ENCODE data around the gene RFESD. TPM values are rescaled to one million over a fixed set of nuclear protein-coding genes. Genes with fewer than 3 reads are reported as not detected.

The RFESD gene
- total and polyA plus RNA-seq, 10 of the 15 experiments (the other 5 are each of a cell fraction or from before 2014, with no cell fraction given) = 1.9 to 14.7 (median 4.9) TPM

DNA sequence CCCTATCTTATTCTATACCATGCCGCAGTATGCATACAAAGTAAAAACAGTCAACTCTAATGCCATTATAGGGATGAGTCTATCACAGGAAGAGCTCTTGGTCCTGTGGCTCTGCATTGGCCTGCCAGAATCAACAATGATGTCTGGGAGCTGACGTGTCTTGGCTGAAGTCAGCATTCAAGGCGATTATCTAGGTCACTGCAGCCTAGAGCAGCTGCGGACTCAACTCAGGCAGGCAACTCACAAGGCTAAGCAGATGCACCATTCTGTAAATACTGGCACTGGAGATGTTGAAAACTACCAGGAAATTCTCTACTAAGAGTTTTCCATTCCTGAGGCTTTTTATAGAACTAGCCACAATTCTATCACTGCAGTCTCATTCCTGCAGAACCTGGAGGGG lies 23.0 kb downstream of the RFESD start (continued):
- TF ChIP-seq ZSCAN29 (IDR thresholded peaks at IDR 0.05) (no peak), EP300 (IDR thresholded peaks at IDR 0.05; ENCODE audit: borderline replicate concordance in 1 of 2, control insufficient read depth in 1 of 2, low read depth in 2 of 2, low read length in 2 of 2) (no peak), BACH1 (IDR thresholded peaks at IDR 0.05; ENCODE audit: borderline replicate concordance) (no peak), CBX3 (IDR thresholded peaks at IDR 0.05; ENCODE audit: borderline replicate concordance, low read depth) (no peak), GABPA (IDR thresholded peaks at IDR 0.05; ENCODE audit: low read depth) (no peak)
- TF ChIP-seq, protein P1, sequence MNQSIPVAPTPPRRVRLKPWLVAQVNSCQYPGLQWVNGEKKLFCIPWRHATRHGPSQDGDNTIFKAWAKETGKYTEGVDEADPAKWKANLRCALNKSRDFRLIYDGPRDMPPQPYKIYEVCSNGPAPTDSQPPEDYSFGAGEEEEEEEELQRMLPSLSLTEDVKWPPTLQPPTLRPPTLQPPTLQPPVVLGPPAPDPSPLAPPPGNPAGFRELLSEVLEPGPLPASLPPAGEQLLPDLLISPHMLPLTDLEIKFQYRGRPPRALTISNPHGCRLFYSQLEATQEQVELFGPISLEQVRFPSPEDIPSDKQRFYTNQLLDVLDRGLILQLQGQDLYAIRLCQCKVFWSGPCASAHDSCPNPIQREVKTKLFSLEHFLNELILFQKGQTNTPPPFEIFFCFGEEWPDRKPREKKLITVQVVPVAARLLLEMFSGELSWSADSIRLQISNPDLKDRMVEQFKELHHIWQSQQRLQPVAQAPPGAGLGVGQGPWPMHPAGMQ (IDR thresholded peaks at IDR 0.05; ENCODE audit: borderline replicate concordance) = no peak
- TF ChIP-seq, protein P2, sequence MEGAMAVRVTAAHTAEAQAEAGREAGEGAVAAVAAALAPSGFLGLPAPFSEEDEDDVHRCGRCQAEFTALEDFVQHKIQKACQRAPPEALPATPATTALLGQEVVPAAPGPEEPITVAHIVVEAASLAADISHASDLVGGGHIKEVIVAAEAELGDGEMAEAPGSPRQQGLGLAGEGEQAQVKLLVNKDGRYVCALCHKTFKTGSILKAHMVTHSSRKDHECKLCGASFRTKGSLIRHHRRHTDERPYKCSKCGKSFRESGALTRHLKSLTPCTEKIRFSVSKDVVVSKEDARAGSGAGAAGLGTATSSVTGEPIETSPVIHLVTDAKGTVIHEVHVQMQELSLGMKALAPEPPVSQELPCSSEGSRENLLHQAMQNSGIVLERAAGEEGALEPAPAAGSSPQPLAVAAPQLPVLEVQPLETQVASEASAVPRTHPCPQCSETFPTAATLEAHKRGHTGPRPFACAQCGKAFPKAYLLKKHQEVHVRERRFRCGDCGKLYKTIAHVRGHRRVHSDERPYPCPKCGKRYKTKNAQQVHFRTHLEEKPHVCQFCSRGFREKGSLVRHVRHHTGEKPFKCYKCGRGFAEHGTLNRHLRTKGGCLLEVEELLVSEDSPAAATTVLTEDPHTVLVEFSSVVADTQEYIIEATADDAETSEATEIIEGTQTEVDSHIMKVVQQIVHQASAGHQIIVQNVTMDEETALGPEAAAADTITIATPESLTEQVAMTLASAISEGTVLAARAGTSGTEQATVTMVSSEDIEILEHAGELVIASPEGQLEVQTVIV (IDR thresholded peaks at IDR 0.05; ENCODE audit: borderline replicate concordance, partially characterized antibody) = no peak

DNA sequence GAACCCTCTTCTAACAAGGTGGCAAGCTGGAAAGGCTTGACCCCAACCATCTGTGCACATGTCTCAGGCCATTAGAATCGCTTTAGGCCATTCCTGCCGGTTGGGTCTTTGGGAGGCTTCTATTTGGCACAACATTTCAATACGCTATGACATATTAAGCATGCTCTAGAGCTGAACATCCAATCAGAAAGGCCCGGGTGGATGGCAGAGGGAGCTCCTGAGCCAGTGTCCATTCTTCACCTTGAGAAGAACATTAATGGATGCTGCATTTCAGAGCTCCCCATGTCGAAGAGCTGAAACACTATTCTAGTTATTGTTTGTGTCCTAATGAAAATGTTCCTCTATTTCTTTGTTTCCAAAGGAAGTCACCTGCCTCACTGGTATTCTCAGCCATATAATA lies 23.4 kb downstream of the RFESD start:
- ChIA-PET POLR2A (interaction anchor here (1.3 kb wide), 1 partner anchor 178 kb away, joined by 3 read pairs; no protein-coding TSS in a partner anchor), CTCF (interaction anchor here (0.9 to 8.5 kb wide), 8 partner anchors 11 to 179 kb away, joined by 3 to 177 read pairs (median 4); no protein-coding TSS in a partner anchor), RAD21 (ENCODE audit: unreplicated experiment) (interaction anchor here (1.0 to 2.6 kb wide), 3 partner anchors 23 to 111 kb away, joined by 3 to 9 read pairs (median 6); partner anchors contain the start of genes RFESD and RHOBTB3), SMC1A (ENCODE audit: uncharacterized antibody, unreplicated experiment) (interaction anchor here (0.6 to 5.1 kb wide), 18 partner anchors 9 to 520 kb away, joined by 3 to 22 read pairs (median 4); partner anchors contain the start of gene RFESD)
- WGBS (ENCODE audit: insufficient coverage, insufficient replicate concordance, low lambda C conversion rate, missing lambda C conversion rate) = 95% methylated on average over 5 of the region's 5 CpGs
- DNase-seq (ENCODE audit: low read depth, low spot score) = no peak
- in situ Hi-C loops (cut with MboI) = no loop called here
- Histone ChIP-seq H3K9me3 (replicated peaks; ENCODE audit: control insufficient read depth, insufficient read depth, low read length) (no peaks in the 10 kb centered on the region), H3K9ac (ENCODE audit: control insufficient read depth, insufficient read depth, low read length) (no peak overlapping the region), H3K36me3 (ENCODE audit: control insufficient read depth in 2 of 2, insufficient read depth in 2 of 2, low read length in 1 of 2) (no peaks in the 10 kb centered on the region), H3K4me3 (no peak overlapping the region), H3K79me2 (ENCODE audit: control insufficient read depth, insufficient read depth, low read length) (no peaks in the 10 kb centered on the region), H3K4me1 (ENCODE audit: control insufficient read depth, insufficient read depth, low read length) (no peaks in the 10 kb centered on the region), H3K27me3 (replicated peaks in 1 of 2; ENCODE audit: control insufficient read depth in 2 of 2, insufficient read depth in 2 of 2, low read length in 1 of 2) (no peaks in the 10 kb centered on the region), H3K27ac (ENCODE audit: control insufficient read depth, insufficient read depth) (no peak overlapping the region), H3K4me2 (ENCODE audit: control insufficient read depth, insufficient read depth) (no peak overlapping the region), H4K20me1 (ENCODE audit: control insufficient read depth, insufficient read depth) (no peaks in the 10 kb centered on the region), H2AFZ (ENCODE audit: control insufficient read depth, low read depth, low read length) (no peak overlapping the region)
- BruUV-seq (replicated peaks) = no TSS peak
- intact Hi-C loops (cut with micrococcal nuclease; ENCODE audit: unreplicated experiment) = no loop called here
- FAIRE-seq = no peak
- TF ChIP-seq ZZZ3 (IDR thresholded peaks at IDR 0.05; ENCODE audit: control insufficient read depth, insufficient read length, low read depth) (no peak), SIN3A (IDR thresholded peaks at IDR 0.05; ENCODE audit: low read depth, low read length) (no peak), FOXM1 (IDR thresholded peaks at IDR 0.05; ENCODE audit: low read depth, low read length) (no peak), TARDBP (IDR thresholded peaks at IDR 0.05; ENCODE audit: borderline replicate concordance) (no peak), NR2C2 (IDR thresholded peaks at IDR 0.05; ENCODE audit: borderline replicate concordance, control insufficient read depth, insufficient read length, low read depth) (no peak), ZSCAN29 (IDR thresholded peaks at IDR 0.05) (no peak), NBN (IDR thresholded peaks at IDR 0.05) (no peak)
- TF ChIP-seq, protein P3, sequence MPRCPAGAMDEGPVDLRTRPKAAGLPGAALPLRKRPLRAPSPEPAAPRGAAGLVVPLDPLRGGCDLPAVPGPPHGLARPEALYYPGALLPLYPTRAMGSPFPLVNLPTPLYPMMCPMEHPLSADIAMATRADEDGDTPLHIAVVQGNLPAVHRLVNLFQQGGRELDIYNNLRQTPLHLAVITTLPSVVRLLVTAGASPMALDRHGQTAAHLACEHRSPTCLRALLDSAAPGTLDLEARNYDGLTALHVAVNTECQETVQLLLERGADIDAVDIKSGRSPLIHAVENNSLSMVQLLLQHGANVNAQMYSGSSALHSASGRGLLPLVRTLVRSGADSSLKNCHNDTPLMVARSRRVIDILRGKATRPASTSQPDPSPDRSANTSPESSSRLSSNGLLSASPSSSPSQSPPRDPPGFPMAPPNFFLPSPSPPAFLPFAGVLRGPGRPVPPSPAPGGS (IDR thresholded peaks at IDR 0.05; ENCODE audit: borderline replicate concordance, insufficient read depth, low read depth, low read length, poor library complexity, severe bottlenecking) = no peak
- no peak for ATAC-seq

Measured in GM12878 (cell line).